KOPT-K1 (cell line): ENCODE measurements around the gene LMAN1L.

ENCODE experiments used
- H3K27ac ChIP-seq: fragments of 200-600 bp; sonication (generic); 2 replicates; pipeline ENCODE4 v1.5.1; 2016; ENCODE audit warnings: antibody characterized with exemption, mild to moderate bottlenecking, low read depth, low read length; ENCODE audit not compliant: poor library complexity, severe bottlenecking
- H3K36me3 ChIP-seq: fragments of 200-600 bp; sonication (generic); 2 replicates; pipeline ENCODE4 v1.5.1; 2017; ENCODE audit warnings: antibody characterized with exemption, mild to moderate bottlenecking, low read length, moderate library complexity; ENCODE audit not compliant: insufficient read depth
- H3K9me3 ChIP-seq: fragments of 200-600 bp; sonication (generic); 2 replicates; pipeline ENCODE4 v1.5.1; 2017; ENCODE audit warnings: antibody characterized with exemption, low read length, mild to moderate bottlenecking; ENCODE audit not compliant: insufficient read depth, poor library complexity, severe bottlenecking

The LMAN1L gene

DNA sequence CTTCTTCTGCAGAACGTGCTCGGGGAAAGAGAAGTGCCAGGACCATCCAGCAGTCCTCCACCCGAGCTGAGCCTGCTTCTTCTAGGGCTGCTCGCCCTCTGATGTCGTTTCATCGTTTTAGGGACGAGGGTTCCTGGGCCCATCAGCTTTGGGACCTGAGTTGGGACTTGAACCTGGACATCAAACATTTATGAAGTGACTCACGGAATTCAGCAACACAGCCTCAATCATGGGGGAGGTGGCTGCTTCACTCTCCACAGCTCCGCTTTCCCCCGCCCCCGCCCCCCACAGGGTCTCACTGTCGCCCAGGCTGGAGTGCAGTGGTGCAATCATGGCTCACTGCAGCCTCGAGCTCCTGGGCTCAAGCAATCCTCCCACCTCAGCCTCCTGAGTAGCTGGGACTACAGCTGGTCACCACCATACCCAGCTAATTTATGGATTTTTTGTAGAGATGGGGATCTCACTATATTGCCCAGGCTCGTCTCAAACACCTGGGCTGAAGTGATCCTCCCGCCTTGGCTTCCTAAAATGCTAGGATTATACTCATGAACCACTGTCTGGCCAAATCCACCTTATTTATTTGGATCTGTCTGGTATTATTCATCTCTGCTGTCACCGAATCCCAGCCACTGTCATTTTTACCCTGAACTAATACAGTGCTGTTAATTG, 61.3 kb downstream of the LMAN1L start:
- H3K36me3 ChIP-seq, result peaks cover 11% of the 10 kb centered on the region; the same call in 1 of the 2 replicates
- no peaks in the 10 kb centered on the region for H3K9me3 ChIP-seq
- H3K27ac ChIP-seq, result peak overlapping the region; percentile 39
